HG02884 (cell line): Measurements from ENCODE around the gene COLEC11.

Source experiments
- ATAC-seq: cut with Tn5 transposase; IDR thresholded peaks from one replicate; pipeline ENCODE4 v1.9.1; 2021; ENCODE audit warnings: mild to moderate bottlenecking, moderate library complexity; ENCODE audit not compliant: unreplicated experiment

COLEC11 gene

GRCh38 chr2:3584608-3585260 lies 10.2 kb upstream of the COLEC11 start:
- ATAC-seq, result no peak

- ATAC-seq, result no peak
Observed at GRCh38 chr2:3585261-3586109, 9.4 kb upstream of the COLEC11 start.

- no peak for ATAC-seq
Observed at GRCh38 chr2:3586220-3586619, 8.7 kb upstream of the COLEC11 start.

- no peak for ATAC-seq
Observed at GRCh38 chr2:3587021-3587420, 7.9 kb upstream of the COLEC11 start.

- ATAC-seq, result no peak
Observed at GRCh38 chr2:3587432-3587831, 7.5 kb upstream of the COLEC11 start.

GRCh38 chr2:3588084-3588483 lies 6.8 kb upstream of the COLEC11 start:
- ATAC-seq, result no peak

- ATAC-seq, result no peak
Observed at GRCh38 chr2:3589086-3589485, 5.8 kb upstream of the COLEC11 start.

GRCh38 chr2:3595404-3595803 lies 492 bp downstream of the COLEC11 start:
- ATAC-seq, result no peak

GRCh38 chr2:3595985-3596384 lies 1.1 kb downstream of the COLEC11 start:
- peak; percentile 92 for ATAC-seq

- no peak for ATAC-seq
Observed at GRCh38 chr2:3596901-3597417, 2.0 kb downstream of the COLEC11 start.

- ATAC-seq, result peak; percentile 62
Observed at GRCh38 chr2:3597567-3597966, 2.7 kb downstream of the COLEC11 start.

GRCh38 chr2:3598197-3598910 lies 3.4 kb downstream of the COLEC11 start:
- no peak for ATAC-seq

GRCh38 chr2:3598912-3599854 lies 4.3 kb downstream of the COLEC11 start:
- no peak for ATAC-seq

GRCh38 chr2:3600256-3600855 lies 5.4 kb downstream of the COLEC11 start:
- ATAC-seq, result no peak

- ATAC-seq, result no peak
Observed at GRCh38 chr2:3601561-3602271, 6.8 kb downstream of the COLEC11 start.

- ATAC-seq, result no peak
Observed at GRCh38 chr2:3602553-3603339, 7.8 kb downstream of the COLEC11 start.

- ATAC-seq, result no peak
Observed at GRCh38 chr2:3603536-3604206, 8.8 kb downstream of the COLEC11 start.
